GM19025 (cell line): ENCODE data around the gene PYGM.

Source experiments
- ATAC-seq: cut with Tn5 transposase; IDR thresholded peaks from one replicate; pipeline ENCODE4 v1.9.1; 2021; ENCODE audit warnings: mild to moderate bottlenecking, low read depth, moderate library complexity; ENCODE audit not compliant: unreplicated experiment

Gene PYGM

GRCh38 chr11:64792482-64792881, 32.7 kb upstream of the PYGM start:
- ATAC-seq, result no peak

- ATAC-seq, result no peak
Measured at GRCh38 chr11:64791781-64792291, 32.1 kb upstream of the PYGM start.

GRCh38 chr11:64790205-64791095, 30.7 kb upstream of the PYGM start:
- ATAC-seq, result no peak

DNA sequence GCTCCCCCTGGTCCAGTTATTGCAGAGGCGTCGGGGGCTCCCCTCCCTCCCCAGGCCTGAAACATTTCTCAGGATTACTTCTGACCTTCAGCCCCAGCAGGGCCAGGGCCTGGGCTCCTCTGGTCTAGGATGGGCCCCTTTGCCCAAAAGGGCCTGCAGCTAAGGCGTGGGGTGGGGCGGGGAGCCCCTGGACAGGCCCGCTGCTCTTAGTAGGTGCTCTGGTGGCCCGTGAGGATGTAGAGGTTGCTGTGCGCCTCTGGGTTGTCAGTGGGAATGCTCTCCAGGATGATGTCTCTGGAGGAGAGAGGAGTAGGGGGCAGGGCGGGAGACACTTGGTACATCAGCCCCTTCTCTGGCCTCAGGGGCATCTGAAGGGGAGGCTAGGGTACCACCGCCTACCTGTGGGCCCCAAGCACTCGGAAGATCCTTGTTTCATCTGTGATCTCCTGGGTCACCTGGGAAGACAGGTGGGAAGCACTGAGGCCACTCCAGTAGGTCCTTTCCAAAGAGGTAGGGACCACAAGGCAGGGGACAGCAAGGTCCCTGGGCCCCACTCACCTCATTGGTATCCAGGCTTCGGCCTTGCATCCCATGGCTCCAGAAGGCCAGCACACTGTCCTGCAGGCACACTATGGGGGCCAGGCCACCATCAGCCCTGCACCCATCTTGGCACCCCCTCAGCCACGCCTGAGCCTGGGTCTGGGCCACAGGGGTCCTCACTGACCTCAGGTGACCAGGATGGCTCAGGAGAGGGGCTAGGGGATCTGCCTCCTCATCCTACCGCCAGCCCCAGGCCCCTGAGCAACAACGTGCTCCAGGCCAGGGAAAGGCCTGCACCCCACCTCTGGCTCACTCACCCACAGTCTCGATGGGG, 29.8 kb upstream of the PYGM start:
- no peak for ATAC-seq

GRCh38 chr11:64788321-64789215, 28.8 kb upstream of the PYGM start:
- ATAC-seq, result no peak

DNA sequence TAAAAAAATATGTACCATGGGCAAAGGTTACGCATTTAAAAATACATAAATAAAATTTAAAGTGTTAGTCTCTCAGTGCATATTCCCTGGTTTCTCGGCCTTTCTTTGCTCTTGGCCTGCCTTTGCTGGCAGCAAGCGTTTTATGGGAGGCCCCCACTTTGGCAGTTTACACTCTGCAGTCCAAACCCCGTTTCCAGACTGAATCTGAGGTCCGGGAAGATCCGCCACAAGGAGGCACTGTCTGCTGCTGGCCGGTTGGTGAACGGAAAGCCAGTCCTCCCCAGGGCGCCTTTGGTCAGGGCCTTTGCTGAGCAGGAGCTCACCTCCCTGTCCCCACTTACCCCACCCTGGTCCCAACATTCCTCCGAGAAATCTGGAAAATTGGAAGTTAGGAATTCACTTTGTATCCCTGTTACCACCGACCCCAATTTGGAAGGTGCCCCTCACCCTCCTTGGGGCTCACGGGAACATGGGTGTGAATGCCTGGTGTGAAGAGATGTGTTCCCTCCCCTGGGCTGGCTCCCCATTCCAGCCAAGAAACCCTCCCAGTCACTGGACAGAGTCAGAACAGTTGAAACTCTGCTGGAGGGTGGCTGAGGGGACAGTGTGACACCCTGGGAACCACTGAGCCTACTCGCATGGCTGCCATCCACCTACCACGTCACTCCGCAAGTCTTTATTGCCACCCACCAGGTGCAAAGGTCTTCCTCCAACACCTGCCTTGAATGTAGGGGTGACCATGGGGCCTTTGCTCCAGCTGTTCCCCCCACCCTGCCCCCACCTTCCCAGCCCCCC, 27.9 kb upstream of the PYGM start:
- ATAC-seq, result no peak

- ATAC-seq, result no peak
Measured at GRCh38 chr11:64786308-64786707, 26.5 kb upstream of the PYGM start.

- no peak for ATAC-seq
Measured at GRCh38 chr11:64784813-64785581, 25.2 kb upstream of the PYGM start.

GRCh38 chr11:64778473-64779298, 18.9 kb upstream of the PYGM start, which contains the start of gene SF1:
SF1 (minus strand) TSS chr11:64778542; CDS start chr11:64778392, 150 bp downstream.
- peak; percentile 78 for ATAC-seq

DNA sequence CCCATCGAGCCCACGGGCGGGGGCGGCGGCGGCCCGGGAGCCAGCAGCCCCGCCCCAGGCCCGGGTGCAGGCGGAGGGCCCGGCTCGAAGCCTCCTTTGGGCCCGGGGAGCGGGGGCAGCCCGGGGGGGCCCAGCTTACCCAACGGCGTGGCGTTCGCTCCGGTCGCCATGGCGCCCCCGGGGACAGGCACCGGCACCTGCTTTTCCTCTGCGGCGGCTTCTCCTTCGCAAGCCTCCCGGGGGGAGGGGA, 18.4 kb upstream of the PYGM start:
- peak; percentile 17 for ATAC-seq

DNA sequence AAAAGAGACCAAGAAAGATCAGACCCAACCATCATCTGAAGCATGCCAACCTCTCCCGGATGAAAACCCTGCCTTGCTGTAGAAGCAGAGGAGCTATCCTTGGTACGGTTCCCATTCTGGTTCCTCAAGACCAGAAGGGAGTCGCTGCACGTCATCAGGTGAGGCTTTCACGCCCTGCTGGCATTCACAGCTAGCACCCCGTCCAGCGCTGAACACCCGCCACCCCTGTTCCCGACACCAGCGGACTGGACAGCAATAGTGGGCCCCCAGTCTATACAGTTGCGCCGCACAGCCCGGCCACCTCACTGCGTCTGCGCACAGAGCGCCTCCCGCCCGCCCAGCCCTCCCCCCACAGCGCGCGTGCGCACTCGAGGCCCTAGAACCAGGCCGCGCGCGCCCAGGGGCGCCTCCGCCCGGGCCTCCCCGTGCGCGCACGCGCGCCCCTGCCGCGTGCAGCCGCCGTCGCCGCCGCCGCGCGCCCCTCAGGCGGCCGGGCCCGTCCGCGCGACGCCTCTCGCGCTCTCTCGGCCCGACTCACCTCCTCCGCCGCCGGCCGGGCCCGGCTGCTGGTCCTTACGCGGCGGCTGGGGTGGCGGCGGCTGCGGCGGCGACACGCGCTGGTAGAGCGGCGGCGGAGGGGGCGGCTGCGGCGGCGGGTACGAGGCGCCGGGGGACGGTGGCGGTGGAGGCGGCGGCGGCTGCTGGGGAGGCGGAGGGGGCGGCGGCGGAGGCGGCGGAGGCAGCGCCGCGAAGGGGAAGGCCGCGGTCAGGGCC, 17.9 kb upstream of the PYGM start:
- no peak for ATAC-seq

DNA sequence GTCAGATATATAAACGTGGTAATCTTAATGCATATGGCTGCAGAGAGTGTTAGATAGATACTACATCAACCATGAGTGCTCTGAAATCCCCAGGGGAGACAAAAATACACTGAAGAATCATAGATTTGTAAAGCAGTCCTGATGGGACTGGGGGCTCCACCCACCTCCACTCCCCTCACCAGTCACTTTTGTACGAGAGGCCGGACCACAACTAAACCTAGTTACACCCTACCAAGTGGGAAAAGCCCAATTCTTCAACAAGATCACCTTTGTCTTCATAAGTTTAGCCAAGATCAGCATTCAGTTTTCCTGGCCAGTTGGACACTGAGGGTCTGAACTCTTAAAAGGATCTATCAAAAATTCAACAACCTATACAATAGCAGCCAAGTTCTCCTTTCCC, 17.1 kb upstream of the PYGM start:
- no peak for ATAC-seq

DNA sequence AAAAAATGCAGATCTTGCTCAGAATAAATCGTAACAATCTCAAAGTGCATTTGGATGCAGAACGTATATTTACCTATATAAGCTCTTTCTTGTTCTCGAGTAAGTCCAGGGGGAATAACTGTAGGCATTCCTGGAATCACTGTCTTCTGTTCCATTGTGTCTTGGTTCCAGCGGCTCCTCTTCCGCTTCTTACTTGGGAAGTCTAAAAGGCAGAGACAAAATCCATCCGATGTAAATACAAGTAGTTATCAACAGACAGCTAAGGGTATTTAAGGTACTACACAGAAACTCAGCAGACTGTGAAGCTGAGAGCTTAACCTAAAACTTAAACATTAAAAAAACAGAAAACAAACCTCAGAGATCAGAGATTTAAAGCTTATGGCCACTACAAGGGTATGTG, 16.7 kb upstream of the PYGM start:
- no peak for ATAC-seq

GRCh38 chr11:64774144-64774543, 14.4 kb upstream of the PYGM start:
- ATAC-seq, result no peak

DNA sequence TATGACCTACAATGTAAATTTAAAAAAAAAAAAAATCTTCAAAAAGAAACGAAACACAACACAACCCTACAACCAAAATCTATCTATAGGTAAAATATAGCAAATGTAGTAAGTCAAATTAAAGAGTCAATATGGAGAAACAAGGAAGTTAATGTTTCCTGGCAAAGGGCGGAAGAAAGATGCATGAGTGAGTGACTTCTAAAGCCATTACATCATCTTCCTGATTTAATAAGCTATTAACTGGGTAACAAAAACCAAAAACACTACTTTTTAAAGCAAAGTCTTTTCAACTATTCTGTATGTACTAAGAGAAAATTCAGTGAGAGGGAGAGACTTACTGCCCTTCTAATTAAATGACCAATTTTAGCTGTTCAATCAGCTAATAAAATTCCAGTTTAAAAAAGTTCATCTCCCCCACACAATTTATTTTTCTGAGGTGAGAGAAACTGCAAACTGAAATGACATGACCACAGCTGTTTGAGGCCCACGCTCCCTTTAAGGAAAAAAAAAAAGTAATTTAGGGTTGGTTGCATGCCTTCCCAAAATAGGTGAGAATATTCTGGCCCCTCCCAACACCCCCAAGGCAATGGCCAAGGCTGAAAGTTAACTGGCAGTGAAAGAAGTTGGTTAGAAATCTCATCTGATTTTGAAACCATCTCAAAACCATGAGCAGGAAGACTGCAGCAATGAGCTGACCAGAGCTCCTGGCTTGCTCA, 12.7 kb upstream of the PYGM start:
- ATAC-seq, result no peak

DNA sequence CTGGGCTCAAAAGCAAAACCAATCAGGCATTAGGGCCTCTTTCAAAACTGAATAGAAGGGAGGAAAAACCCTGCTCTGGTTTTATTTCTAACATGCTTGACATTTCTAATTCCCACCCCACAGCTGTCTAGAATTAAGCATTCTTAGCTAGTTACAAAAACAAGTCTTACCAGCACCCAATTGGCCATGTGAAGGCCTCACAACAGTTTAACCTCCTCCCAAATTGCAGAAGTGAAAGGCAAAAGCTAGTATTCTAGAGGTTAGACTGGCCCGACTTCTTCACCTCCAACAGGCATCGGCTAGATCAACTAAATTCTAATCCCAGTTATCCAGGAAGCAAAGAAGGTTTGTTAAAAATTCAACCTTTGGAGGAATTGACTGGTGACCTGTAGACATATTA, 12.1 kb upstream of the PYGM start:
- ATAC-seq, result no peak

DNA sequence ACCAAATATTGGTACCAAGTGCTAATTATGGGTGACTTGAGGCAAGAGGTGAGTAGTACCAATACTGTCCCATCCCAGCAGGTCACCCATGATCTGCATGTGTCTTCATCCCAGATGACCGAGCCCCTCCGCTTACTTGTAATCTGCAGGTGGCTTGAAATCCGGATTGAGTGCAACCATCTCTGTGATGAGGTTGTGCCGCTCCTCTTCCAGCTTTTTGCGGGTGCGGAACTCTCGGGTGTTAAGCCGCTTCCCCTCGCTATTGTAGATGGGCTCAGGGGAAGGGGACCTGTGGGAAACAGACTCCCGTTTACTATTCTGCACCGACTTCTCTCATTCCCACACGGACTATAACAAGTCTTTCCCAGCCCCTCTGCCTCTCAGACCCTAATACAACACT, 10.3 kb upstream of the PYGM start:
- no peak for ATAC-seq
